ENCODE results near the gene HGF. TPM values are rescaled to one million over a fixed set of nuclear protein-coding genes. Genes with fewer than 3 reads are reported as not detected.
"Not testable (repeated sequence)": the region's sequence is repeated elsewhere in the genome, so short reads cannot be mapped to it uniquely, and the experiment has no call there.

HGF gene
- 10 to 100 TPM; 17.9 to 25.5 TPM for total RNA-seq
- 1 to 10 TPM; 3.1 to 6.6 TPM for polyA plus RNA-seq
- long read RNA-seq, donor 1, partial matches to known transcripts, result 0 of 3 reads
- long read RNA-seq, donor 1, other reads (novel, unspliced or antisense), result 0 of 3 reads
- long read RNA-seq, donor 2, partial matches to known transcripts, result 0 of 1 reads
- long read RNA-seq, donor 2, other reads (novel, unspliced or antisense), result 0 of 1 reads
- long read RNA-seq, donor 3, full-length matches to known transcripts, result 2 of 2 reads
- long read RNA-seq, donor 3, partial matches to known transcripts, result 0 of 2 reads
- long read RNA-seq, donor 3, other reads (novel, unspliced or antisense), result 0 of 2 reads
- long read RNA-seq, donor 4, partial matches to known transcripts, result 0 of 2 reads
- long read RNA-seq, donor 4, other reads (novel, unspliced or antisense), result 0 of 2 reads
- long read RNA-seq, donor 5, full-length matches to known transcripts, result 4 of 4 reads
- long read RNA-seq, donor 5, partial matches to known transcripts, result 0 of 4 reads
- long read RNA-seq, donor 5, other reads (novel, unspliced or antisense), result 0 of 4 reads

- 11 to 19% methylated on average over 15 of the region's 15 CpGs for WGBS, 2 donors
- peak; percentile 59 for ATAC-seq (ENCODE audit: insufficient read depth, low FRiP score)
- H3K27ac ChIP-seq (ENCODE audit: low read depth in 1 of 2, low read length in 1 of 2), result peak within 1 kb of the TSS in 1 of 2 donors; percentile 70
- H3K4me1 ChIP-seq (ENCODE audit: control insufficient read depth in 5 of 5, insufficient read depth in 5 of 5, low read length in 5 of 5), result peaks cover 0 to 40% (median 6%) of the 10 kb centered on the region in 5 donors
- no peak for TF ChIP-seq CTCF (IDR thresholded peaks at IDR 0.05; ENCODE audit: control extremely low read depth, extremely low read depth)
- H3K36me3 ChIP-seq (ENCODE audit: control insufficient read depth in 4 of 4, insufficient read depth in 4 of 4, low read length in 4 of 4), result no peaks in the 10 kb centered on the region
- H3K27me3 ChIP-seq (ENCODE audit: control insufficient read depth in 3 of 3, insufficient read depth in 3 of 3, low read length in 2 of 3), result no peaks in the 10 kb centered on the region
- peak within 1 kb of the TSS; percentile 29 for H3K4me3 ChIP-seq
- DNase-seq, result peak; percentile 92 to 98 (median 96)
- peak within 1 kb of the TSS; percentile 63 to 89 for H3K9ac ChIP-seq (ENCODE audit: insufficient read depth in 1 of 2, low read length in 2 of 2)
- H3K9me3 ChIP-seq (ENCODE audit: control insufficient read depth in 4 of 4, insufficient read depth in 3 of 4, low read length in 3 of 4), result no peaks in the 10 kb centered on the region
Measured at GRCh38 chr7:81769891-81770727, at the start of gene HGF. Gene HGF, minus strand, starts transcription at chr7:81770047. Its CDS starts 76 bp downstream, at chr7:81769971.

GRCh38 chr7:81816312-81816711, 46.5 kb upstream of the HGF start:
- ATAC-seq (ENCODE audit: insufficient read depth, low FRiP score), result no peak
- Histone ChIP-seq H3K4me1 (ENCODE audit: control insufficient read depth in 5 of 5, insufficient read depth in 5 of 5, low read length in 5 of 5) (no peaks in the 10 kb centered on the region), H3K4me3 (no peak overlapping the region), H3K9ac (ENCODE audit: insufficient read depth in 1 of 2, low read length in 2 of 2) (no peak overlapping the region), H3K9me3 (ENCODE audit: control insufficient read depth in 4 of 4, insufficient read depth in 3 of 4, low read length in 3 of 4) (no peaks in the 10 kb centered on the region), H3K27me3 (ENCODE audit: control insufficient read depth in 3 of 3, insufficient read depth in 3 of 3, low read length in 2 of 3) (no peaks in the 10 kb centered on the region), H3K27ac (ENCODE audit: low read depth in 1 of 2, low read length in 1 of 2) (no peak overlapping the region), H3K36me3 (ENCODE audit: control insufficient read depth in 4 of 4, insufficient read depth in 4 of 4, low read length in 4 of 4) (no peaks in the 10 kb centered on the region)
- WGBS, 2 donors, result 51 to 71% methylated on average over 3 of the region's 3 CpGs
- DNase-seq, result no peak
- no peak for TF ChIP-seq CTCF (IDR thresholded peaks at IDR 0.05; ENCODE audit: control extremely low read depth, extremely low read depth)

- not testable (repeated sequence) for H3K36me3 ChIP-seq (ENCODE audit: control insufficient read depth in 4 of 4, insufficient read depth in 4 of 4, low read length in 4 of 4); H3K4me3 ChIP-seq; H3K9me3 ChIP-seq (ENCODE audit: control insufficient read depth in 4 of 4, insufficient read depth in 3 of 4, low read length in 3 of 4); H3K27me3 ChIP-seq (ENCODE audit: control insufficient read depth in 3 of 3, insufficient read depth in 3 of 3, low read length in 2 of 3); DNase-seq; ATAC-seq (ENCODE audit: insufficient read depth, low FRiP score); H3K27ac ChIP-seq (ENCODE audit: low read depth in 1 of 2, low read length in 1 of 2); H3K9ac ChIP-seq (ENCODE audit: insufficient read depth in 1 of 2, low read length in 2 of 2)
- H3K4me1 ChIP-seq (ENCODE audit: control insufficient read depth in 5 of 5, insufficient read depth in 5 of 5, low read length in 5 of 5), result peaks cover 0 to 11% (median 0%) of the 10 kb centered on the region in 5 donors
- 73 to 87% methylated on average over 3 of the region's 3 CpGs for WGBS, 2 donors
Measured at GRCh38 chr7:81812866-81813476, 43.1 kb upstream of the HGF start.

Data from lung (tissue), 16 donors.